ENCODE measurements around the gene ADAMTS12.

ADAMTS12 gene

DNA sequence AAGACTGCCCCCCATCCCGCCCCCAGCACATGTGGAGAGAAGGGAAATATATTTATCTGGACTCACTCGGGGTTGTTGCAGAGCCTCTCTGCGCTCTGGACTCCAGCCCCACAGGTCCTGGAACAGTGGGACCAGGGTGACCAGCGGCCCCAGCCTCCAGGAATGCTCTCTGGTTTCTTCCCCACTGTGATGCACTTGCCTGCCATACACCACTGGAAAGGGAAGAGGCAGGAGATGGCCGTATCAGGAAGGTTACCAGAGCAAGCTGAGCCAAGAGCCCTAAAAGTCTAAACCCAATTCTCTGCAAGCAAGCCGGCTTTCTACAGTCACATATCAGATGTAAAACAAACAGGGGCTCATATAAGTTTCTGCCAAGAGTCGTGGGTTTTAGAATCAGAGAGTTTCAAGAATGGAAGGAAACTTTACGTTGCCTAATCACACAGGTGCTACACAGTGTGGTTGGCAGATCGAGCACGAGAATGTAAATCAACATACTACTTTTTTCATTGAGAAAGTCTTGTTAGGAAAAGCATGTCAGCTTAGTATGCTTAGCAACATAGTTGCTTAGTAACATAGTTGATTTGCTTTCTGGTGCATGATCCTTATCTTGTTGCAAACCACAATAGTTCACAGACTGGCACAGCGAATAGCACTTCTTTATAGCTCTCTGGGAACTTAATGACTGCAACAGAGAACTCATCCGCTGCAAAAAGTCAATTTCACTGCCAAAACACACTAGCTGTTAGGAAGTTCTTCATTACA, 249.9 kb downstream of the ADAMTS12 start:
- no peaks in the 10 kb centered on the region for H3K27me3 ChIP-seq (ENCODE audit: insufficient read depth, low read length)
- H3K36me3 ChIP-seq (ENCODE audit: insufficient read depth, low read length) = peaks cover 20% of the 10 kb centered on the region
- H3K4me1 ChIP-seq (ENCODE audit: insufficient read depth, low read length) = no peaks in the 10 kb centered on the region
- H3K9ac ChIP-seq (ENCODE audit: low read depth, low read length) = no peak overlapping the region
- 89% methylated on average over 12 of the region's 12 CpGs for WGBS
- H3K4me3 ChIP-seq (ENCODE audit: low read length) = no peak overlapping the region
- H3K9me3 ChIP-seq (ENCODE audit: insufficient read depth, low read depth, low read length) = peaks cover 6% of the 10 kb centered on the region; the same call in 1 of the 2 replicates
- H3K27ac ChIP-seq (ENCODE audit: low read depth, low read length) = no peak overlapping the region

DNA sequence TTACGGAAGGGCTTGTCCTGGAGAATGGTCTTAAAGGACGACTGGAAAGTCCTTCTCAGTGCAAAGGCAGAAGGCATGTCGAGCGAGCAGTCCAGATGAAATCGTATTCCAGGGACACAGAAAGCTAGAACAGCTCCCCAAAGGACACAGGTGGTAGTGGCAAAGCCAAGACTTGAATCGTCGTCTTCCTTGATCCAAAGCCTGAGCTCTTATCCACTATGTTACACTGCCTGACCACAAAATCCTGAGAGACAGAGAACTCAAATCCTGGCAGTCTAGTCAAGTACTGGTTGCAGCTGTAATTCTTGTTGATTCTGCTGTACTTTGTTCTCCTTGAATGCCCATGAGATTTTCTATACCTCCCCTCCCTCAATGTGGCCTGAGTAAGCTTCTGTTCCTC, 252.3 kb downstream of the ADAMTS12 start:
- no peaks in the 10 kb centered on the region for H3K4me1 ChIP-seq (ENCODE audit: insufficient read depth, low read length)
- H3K27ac ChIP-seq (ENCODE audit: low read depth, low read length) = no peak overlapping the region
- H3K9me3 ChIP-seq (ENCODE audit: insufficient read depth, low read depth, low read length) = peaks cover 6% of the 10 kb centered on the region; the same call in 1 of the 2 replicates
- H3K9ac ChIP-seq (ENCODE audit: low read depth, low read length) = no peak overlapping the region
- no peak overlapping the region for H3K4me3 ChIP-seq (ENCODE audit: low read length)
- H3K36me3 ChIP-seq (ENCODE audit: insufficient read depth, low read length) = peaks cover 17% of the 10 kb centered on the region
- WGBS = 88% methylated on average over 7 of the region's 7 CpGs
- no peaks in the 10 kb centered on the region for H3K27me3 ChIP-seq (ENCODE audit: insufficient read depth, low read length)

DNA sequence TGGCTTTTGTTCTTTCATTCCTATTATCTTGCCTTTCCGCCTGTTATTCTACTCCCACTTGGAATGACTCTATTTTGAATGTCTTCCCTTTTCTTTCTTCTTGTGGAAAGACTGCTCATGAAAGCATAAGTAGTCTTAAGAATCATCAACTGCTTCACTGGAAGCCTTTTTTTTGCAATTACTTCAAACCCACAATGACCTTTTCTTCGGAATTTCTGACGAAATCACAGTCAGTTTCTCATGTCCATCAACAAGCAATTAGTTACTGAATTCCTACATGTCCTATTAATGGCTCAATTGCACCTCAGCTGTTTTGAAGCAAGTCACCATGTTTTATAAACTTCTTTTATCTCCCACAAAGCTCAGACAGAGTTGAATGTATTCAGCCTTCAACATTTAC, 254.8 kb downstream of the ADAMTS12 start:
- no peak overlapping the region for H3K9ac ChIP-seq (ENCODE audit: low read depth, low read length)
- H3K4me3 ChIP-seq (ENCODE audit: low read length) = no peak overlapping the region
- 92% methylated on average over 3 of the region's 3 CpGs for WGBS
- no peaks in the 10 kb centered on the region for H3K4me1 ChIP-seq (ENCODE audit: insufficient read depth, low read length)
- no peaks in the 10 kb centered on the region for H3K27me3 ChIP-seq (ENCODE audit: insufficient read depth, low read length)
- H3K27ac ChIP-seq (ENCODE audit: low read depth, low read length) = no peak overlapping the region
- H3K9me3 ChIP-seq (ENCODE audit: insufficient read depth, low read depth, low read length) = no peaks in the 10 kb centered on the region
- H3K36me3 ChIP-seq (ENCODE audit: insufficient read depth, low read length) = peaks cover 9% of the 10 kb centered on the region; the same call in 1 of the 2 replicates

DNA sequence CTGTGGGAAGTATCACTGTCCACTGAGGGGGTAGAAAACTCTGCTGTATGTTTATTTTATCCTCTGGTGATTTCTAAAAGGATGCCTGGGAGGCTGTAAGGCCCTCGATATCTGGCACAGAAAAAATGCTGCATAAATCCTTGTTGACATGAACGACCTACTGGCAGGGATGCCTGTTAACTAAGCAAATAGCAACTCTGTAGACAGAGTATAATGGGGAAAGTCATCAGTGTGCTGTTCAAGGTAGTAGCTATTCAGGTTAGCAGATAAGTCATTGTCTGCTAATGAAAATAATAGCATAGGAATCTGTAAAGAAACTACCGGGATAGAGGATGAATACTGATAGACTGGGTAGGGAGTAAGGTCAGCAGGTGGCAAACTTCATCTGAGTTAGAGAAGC, 256.2 kb downstream of the ADAMTS12 start:
- Histone ChIP-seq H3K4me3 (ENCODE audit: low read length) (no peak overlapping the region), H3K27ac (ENCODE audit: low read depth, low read length) (no peak overlapping the region), H3K4me1 (ENCODE audit: insufficient read depth, low read length) (no peaks in the 10 kb centered on the region), H3K9ac (ENCODE audit: low read depth, low read length) (no peak overlapping the region), H3K36me3 (ENCODE audit: insufficient read depth, low read length) (peaks cover 9% of the 10 kb centered on the region; the same call in 1 of the 2 replicates), H3K9me3 (ENCODE audit: insufficient read depth, low read depth, low read length) (no peaks in the 10 kb centered on the region), H3K27me3 (ENCODE audit: insufficient read depth, low read length) (no peaks in the 10 kb centered on the region)
- 92% methylated on average over 3 of the region's 3 CpGs for WGBS

DNA sequence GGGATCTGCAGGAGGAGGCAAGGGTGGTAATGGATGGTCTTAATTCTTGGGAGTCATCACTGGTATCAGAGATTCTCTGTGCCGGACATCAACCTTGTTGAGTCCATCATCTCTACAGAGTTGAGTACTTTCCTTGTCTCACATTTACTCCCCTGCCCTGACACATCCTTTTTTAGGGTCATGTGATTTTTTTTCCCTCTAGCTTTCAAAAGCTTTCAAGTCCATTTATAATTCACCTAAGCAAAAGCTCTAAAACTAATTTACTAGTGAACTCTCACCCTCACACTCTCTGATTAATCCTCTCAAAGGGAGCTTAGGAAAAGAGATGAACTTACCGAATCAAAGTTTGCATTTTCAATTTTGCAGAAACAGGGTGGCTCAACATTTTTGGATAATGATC, 258.1 kb downstream of the ADAMTS12 start:
- H3K9me3 ChIP-seq (ENCODE audit: insufficient read depth, low read depth, low read length) = no peaks in the 10 kb centered on the region
- H3K36me3 ChIP-seq (ENCODE audit: insufficient read depth, low read length) = peaks cover 5% of the 10 kb centered on the region; the same call in 1 of the 2 replicates
- no peak overlapping the region for H3K27ac ChIP-seq (ENCODE audit: low read depth, low read length)
- H3K4me3 ChIP-seq (ENCODE audit: low read length) = no peak overlapping the region
- H3K27me3 ChIP-seq (ENCODE audit: insufficient read depth, low read length) = no peaks in the 10 kb centered on the region
- WGBS = 95% methylated on average over 2 of the region's 2 CpGs
- no peak overlapping the region for H3K9ac ChIP-seq (ENCODE audit: low read depth, low read length)
- no peaks in the 10 kb centered on the region for H3K4me1 ChIP-seq (ENCODE audit: insufficient read depth, low read length)

DNA sequence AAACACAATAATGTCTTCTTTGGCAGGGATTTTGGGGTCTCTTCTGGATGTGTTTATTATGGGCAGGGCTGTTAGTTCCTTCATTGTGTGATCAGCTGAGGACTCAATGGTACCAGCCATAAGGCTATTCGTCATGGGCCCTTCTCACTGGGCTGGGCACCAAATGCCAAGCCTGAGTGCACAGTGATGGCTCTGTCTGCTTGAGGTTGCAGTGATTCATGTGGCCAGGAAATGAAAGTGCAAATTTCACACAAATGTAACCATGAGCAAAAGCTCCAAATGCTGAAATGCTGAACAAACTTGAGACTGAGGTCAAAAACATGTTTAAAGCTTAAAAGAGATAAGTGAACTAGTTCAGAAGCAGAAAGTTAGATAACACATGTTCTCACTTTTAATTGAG, 260.0 kb downstream of the ADAMTS12 start:
- Histone ChIP-seq H3K4me3 (ENCODE audit: low read length) (no peak overlapping the region), H3K36me3 (ENCODE audit: insufficient read depth, low read length) (peaks cover 4% of the 10 kb centered on the region; the same call in 1 of the 2 replicates), H3K4me1 (ENCODE audit: insufficient read depth, low read length) (no peaks in the 10 kb centered on the region), H3K27ac (ENCODE audit: low read depth, low read length) (no peak overlapping the region), H3K9ac (ENCODE audit: low read depth, low read length) (no peak overlapping the region), H3K27me3 (ENCODE audit: insufficient read depth, low read length) (no peaks in the 10 kb centered on the region), H3K9me3 (ENCODE audit: insufficient read depth, low read depth, low read length) (no peaks in the 10 kb centered on the region)
- WGBS = 92% methylated on average over 1 of the region's 1 CpG

DNA sequence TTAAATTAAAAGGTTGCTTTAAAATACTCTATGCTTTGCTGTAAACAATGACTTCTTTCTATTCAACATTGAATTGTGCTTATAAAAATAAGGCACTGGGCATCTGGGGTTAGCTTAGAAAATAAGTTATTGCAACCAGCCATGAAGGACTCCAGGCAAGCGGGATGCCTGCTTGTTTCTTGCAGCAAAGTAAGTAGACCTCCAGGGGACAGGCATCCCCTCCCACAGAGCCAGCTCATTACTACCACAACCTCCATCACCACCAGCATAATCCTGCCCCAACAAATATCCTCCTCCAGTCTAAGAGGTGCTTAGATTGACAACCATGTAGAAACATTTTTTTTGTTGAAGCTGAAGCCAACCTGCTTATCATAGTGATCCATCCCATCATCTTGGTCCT, 260.7 kb downstream of the ADAMTS12 start:
- Histone ChIP-seq H3K9ac (ENCODE audit: low read depth, low read length) (no peak overlapping the region), H3K4me3 (ENCODE audit: low read length) (no peak overlapping the region), H3K4me1 (ENCODE audit: insufficient read depth, low read length) (no peaks in the 10 kb centered on the region), H3K9me3 (ENCODE audit: insufficient read depth, low read depth, low read length) (no peaks in the 10 kb centered on the region), H3K36me3 (ENCODE audit: insufficient read depth, low read length) (peaks cover 8% of the 10 kb centered on the region; the same call in 1 of the 2 replicates), H3K27ac (ENCODE audit: low read depth, low read length) (no peak overlapping the region), H3K27me3 (ENCODE audit: insufficient read depth, low read length) (no peaks in the 10 kb centered on the region)
- WGBS = 94% methylated on average over 1 of the region's 1 CpG

DNA sequence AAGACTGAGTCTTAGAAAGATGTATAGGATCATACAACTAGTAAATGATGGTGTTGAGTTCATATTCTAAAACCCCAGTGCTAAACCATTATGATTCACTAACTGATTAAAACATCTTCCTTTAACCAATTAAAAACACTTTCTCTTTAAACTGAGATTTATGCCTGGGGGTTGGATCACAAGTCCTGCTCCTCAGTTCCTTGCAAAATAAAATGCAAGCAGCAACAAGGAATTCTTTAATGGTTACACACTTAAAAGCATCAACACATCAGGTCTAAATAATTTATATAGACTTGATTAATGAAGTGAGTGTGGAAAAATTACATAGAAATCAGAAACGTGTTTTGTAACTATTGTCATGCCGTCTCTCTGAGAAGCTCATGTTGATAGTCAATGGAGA, 261.8 kb downstream of the ADAMTS12 start:
- H3K36me3 ChIP-seq (ENCODE audit: insufficient read depth, low read length) = peaks cover 8% of the 10 kb centered on the region; the same call in 1 of the 2 replicates
- no peak overlapping the region for H3K9ac ChIP-seq (ENCODE audit: low read depth, low read length)
- no peak overlapping the region for H3K27ac ChIP-seq (ENCODE audit: low read depth, low read length)
- no peaks in the 10 kb centered on the region for H3K27me3 ChIP-seq (ENCODE audit: insufficient read depth, low read length)
- H3K4me3 ChIP-seq (ENCODE audit: low read length) = no peak overlapping the region
- WGBS = 88% methylated on average over 2 of the region's 2 CpGs
- H3K9me3 ChIP-seq (ENCODE audit: insufficient read depth, low read depth, low read length) = no peaks in the 10 kb centered on the region
- no peaks in the 10 kb centered on the region for H3K4me1 ChIP-seq (ENCODE audit: insufficient read depth, low read length)

DNA sequence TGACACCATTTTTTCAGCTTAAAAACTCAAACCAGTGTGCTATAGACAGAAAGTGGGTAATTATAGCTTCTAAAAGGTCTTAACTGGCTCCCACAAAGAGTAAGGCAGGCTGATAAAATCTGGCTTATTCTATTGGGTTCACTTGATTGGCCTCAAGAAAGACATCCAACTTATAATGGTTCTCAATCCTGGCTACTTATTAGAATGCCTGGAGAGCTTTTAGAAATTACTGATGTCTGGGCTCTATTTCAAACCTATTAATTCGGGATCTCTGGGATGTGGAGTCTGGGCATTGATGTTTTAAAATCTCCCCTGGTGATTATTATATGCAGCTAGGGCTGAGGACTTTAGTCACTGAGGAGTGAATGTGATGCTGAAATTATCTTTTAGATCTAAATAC, 263.0 kb downstream of the ADAMTS12 start:
- Histone ChIP-seq H3K36me3 (ENCODE audit: insufficient read depth, low read length) (peaks cover 8% of the 10 kb centered on the region; the same call in 1 of the 2 replicates), H3K4me3 (ENCODE audit: low read length) (no peak overlapping the region), H3K27me3 (ENCODE audit: insufficient read depth, low read length) (no peaks in the 10 kb centered on the region), H3K9me3 (ENCODE audit: insufficient read depth, low read depth, low read length) (no peaks in the 10 kb centered on the region), H3K4me1 (ENCODE audit: insufficient read depth, low read length) (no peaks in the 10 kb centered on the region), H3K27ac (ENCODE audit: low read depth, low read length) (no peak overlapping the region), H3K9ac (ENCODE audit: low read depth, low read length) (no peak overlapping the region)
- WGBS = 100% methylated on average over 1 of the region's 1 CpG

DNA sequence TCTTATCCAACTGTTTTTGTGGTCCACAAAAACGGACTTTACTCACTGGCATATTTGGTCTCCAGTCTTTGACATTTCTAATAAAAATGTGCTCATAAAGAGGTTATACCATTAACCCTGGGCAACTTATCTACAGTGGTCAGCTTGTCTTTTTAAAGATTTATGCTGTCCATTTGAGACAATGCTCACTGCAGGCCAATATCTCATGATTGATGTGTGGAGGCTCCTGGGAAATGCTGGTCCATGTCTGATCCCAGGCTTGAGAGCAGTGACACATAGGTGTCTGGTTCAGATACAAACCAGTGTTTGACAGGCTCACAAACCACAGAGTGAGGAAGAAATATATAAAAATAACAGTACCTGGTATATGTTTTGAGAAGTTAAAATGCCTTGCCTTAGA, 270.3 kb downstream of the ADAMTS12 start:
- no peak overlapping the region for H3K9ac ChIP-seq (ENCODE audit: low read depth, low read length)
- no peak overlapping the region for H3K27ac ChIP-seq (ENCODE audit: low read depth, low read length)
- H3K36me3 ChIP-seq (ENCODE audit: insufficient read depth, low read length) = peaks cover under 1% of the 10 kb centered on the region; the same call in 1 of the 2 replicates
- no peaks in the 10 kb centered on the region for H3K9me3 ChIP-seq (ENCODE audit: insufficient read depth, low read depth, low read length)
- WGBS = 89% methylated on average over 1 of the region's 1 CpG
- no peaks in the 10 kb centered on the region for H3K4me1 ChIP-seq (ENCODE audit: insufficient read depth, low read length)
- H3K4me3 ChIP-seq (ENCODE audit: low read length) = no peak overlapping the region
- H3K27me3 ChIP-seq (ENCODE audit: insufficient read depth, low read length) = no peaks in the 10 kb centered on the region

DNA sequence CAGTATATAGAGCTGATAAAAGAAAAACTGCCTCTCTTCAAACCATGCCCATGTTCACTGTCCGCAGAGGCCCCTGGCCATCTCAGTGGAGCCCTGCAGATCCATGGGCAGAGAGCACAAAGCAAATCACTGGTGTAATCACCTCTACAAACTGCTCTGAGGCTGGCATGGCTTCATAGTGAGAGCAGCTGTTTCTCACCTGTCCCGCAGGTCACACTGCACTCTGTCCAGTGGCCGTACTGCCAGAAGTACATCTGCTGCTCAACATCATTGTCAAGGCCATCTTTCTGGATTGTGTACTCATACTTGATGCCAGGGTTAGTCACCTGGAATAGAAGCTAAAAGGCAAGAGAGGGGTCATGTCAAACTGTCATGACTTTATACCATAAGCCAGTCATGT, 277.8 kb downstream of the ADAMTS12 start:
- no peaks in the 10 kb centered on the region for H3K27me3 ChIP-seq (ENCODE audit: insufficient read depth, low read length)
- no peak overlapping the region for H3K9ac ChIP-seq (ENCODE audit: low read depth, low read length)
- no peak overlapping the region for H3K4me3 ChIP-seq (ENCODE audit: low read length)
- 95% methylated on average over 3 of the region's 3 CpGs for WGBS
- H3K27ac ChIP-seq (ENCODE audit: low read depth, low read length) = no peak overlapping the region
- peaks cover 8% of the 10 kb centered on the region for H3K36me3 ChIP-seq (ENCODE audit: insufficient read depth, low read length)
- no peaks in the 10 kb centered on the region for H3K9me3 ChIP-seq (ENCODE audit: insufficient read depth, low read depth, low read length)
- H3K4me1 ChIP-seq (ENCODE audit: insufficient read depth, low read length) = no peaks in the 10 kb centered on the region; the same call in 1 of the 2 replicates

Data from HUES64 (cell line).